GM18907 (cell line): ENCODE measurements around the gene NDUFB2.
"Not testable (repeated sequence)": the region's sequence is repeated elsewhere in the genome, so short reads cannot be mapped to it uniquely, and the experiment has no call there.

Experiments
- ATAC-seq: cut with Tn5 transposase; IDR thresholded peaks from one replicate; pipeline ENCODE4 v1.9.1; 2021; ENCODE audit warnings: mild to moderate bottlenecking, moderate library complexity; ENCODE audit not compliant: unreplicated experiment

Gene NDUFB2

GRCh38 chr7:140672382-140673062, 24.0 kb upstream of the NDUFB2 start, which contains the start of gene ADCK2:
Gene ADCK2, plus strand, starts transcription at chr7:140672945. Its CDS starts 386 bp downstream, at chr7:140673331.
- peak; percentile 56 for ATAC-seq

- peak; percentile 45 for ATAC-seq
Measured at GRCh38 chr7:140673063-140673773, 23.3 kb upstream of the NDUFB2 start.

- ATAC-seq, result no peak
Measured at GRCh38 chr7:140673774-140674155, 22.7 kb upstream of the NDUFB2 start.

GRCh38 chr7:140674356-140674800, 22.1 kb upstream of the NDUFB2 start:
- peak; percentile 31 for ATAC-seq

GRCh38 chr7:140674899-140675701, 21.4 kb upstream of the NDUFB2 start:
- no peak for ATAC-seq

- ATAC-seq, result no peak
Measured at GRCh38 chr7:140675726-140676125, 20.8 kb upstream of the NDUFB2 start.

GRCh38 chr7:140676306-140676705, 20.2 kb upstream of the NDUFB2 start:
- peak; percentile 50 for ATAC-seq

- not testable (repeated sequence) for ATAC-seq
Measured at GRCh38 chr7:140676956-140677355, 19.6 kb upstream of the NDUFB2 start.

GRCh38 chr7:140677496-140677895, 19.0 kb upstream of the NDUFB2 start:
- ATAC-seq, result no peak

DNA sequence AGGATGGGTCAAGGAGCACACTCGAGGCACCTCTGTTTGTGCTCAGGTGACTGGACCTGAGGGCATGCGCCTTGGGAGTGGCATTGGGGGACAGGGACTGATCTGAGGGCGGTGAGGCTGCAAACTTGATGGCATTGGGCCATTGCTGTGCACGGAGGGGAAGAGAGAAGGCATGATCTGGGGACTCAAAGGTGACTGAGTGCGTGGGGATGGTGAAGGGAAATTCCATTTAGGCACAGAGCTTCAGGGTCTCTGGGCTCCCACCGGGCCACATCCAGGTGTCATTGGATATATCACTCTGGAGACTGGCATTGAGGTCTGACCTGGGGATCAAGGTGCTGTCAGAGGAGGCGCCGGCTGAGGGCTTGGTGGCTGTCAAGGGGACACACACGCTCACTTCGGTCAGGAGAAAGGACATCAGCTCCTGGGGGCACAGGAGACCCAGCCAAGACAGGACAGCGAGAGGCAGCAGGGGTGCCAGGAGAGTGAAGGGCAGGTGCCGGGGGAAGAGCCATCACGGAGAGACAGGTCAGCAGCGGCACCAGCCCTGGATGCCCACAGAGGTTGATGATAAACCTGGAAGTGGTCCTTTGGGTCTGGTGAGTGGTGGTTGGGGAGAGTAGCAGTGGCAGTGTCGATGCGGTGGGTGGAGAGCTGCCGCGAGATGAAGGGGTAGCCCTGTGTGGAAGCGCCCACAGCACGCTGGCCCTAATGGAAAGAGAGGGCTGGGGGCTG, 18.3 kb upstream of the NDUFB2 start:
- no peak for ATAC-seq

GRCh38 chr7:140678816-140679130, 17.7 kb upstream of the NDUFB2 start:
- ATAC-seq, result no peak

- ATAC-seq, result no peak
Measured at GRCh38 chr7:140679186-140679585, 17.3 kb upstream of the NDUFB2 start.

DNA sequence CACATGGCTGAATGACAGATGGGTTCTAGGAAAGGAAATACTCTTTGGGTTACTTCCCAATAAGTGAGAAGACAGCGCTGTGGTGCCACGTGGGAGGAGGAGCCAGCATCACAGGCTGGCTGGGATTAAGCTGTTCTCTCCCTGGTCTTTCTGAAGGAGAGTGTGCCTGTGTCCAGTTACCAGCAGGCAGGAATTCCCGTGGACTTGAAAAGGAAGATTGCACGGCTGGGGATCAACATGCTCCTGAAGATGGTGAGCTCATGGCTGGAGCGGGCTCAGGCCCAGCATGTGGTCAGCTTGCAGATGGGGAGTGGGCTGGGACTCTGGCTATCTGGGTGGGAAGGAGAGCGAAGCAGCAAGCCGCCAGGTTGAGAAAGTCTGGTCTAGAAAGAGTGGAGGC, 15.6 kb upstream of the NDUFB2 start:
- no peak for ATAC-seq

DNA sequence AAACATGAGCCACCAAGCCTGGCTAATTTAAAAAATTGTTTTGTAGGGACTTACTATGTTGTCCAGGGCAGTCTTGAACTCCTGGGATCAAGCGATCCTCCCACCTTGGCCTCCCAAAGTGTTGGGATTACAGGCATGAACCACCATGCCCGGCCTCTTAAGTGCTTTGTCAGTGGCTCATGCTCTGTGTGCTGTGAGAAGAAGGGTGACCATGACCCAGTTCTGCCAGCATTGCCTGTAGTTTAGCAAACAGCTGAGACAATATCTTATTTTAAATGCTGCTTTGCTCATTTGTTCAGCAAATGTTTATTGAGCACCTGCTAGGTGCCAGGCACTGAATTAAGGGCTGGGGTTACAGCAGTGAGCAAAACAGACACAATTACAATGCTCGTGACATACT, 14.7 kb upstream of the NDUFB2 start:
- ATAC-seq, result no peak

- no peak for ATAC-seq
Measured at GRCh38 chr7:140683657-140684056, 12.9 kb upstream of the NDUFB2 start.

GRCh38 chr7:140684066-140684950, 12.2 kb upstream of the NDUFB2 start:
- ATAC-seq, result no peak

DNA sequence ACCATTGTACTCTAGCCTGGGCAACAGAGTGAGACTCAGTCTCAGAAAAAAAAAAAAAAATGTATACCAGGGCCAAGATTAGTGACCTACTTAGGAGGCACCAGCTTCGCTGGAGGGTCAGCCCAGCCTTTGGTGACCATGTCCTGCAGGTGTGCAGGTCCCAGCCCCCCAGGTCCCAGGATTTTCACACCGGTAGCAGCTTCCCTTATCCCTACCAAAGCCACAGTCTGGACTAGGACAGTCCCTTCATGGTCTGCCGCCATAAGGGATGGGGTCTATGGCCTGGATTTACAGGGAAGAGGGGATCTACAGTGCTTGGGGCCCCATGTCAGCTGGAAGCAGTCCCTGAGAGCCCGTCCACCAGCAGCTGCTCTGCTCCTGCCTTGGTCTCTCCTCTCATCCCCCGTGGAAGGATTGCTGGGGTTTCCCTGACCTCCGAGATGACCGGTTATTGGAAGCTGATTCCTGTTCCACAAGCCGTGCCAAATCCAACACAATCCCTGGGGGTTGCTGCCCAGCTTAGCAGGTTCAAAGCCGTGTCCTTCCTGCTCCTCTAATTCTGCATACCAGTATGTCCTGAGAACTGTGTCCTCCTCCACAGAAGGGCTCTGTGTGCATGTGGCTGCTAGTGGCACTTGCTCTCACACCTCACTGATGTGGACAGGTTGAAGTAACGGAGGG, 11.0 kb upstream of the NDUFB2 start:
- ATAC-seq, result no peak

DNA sequence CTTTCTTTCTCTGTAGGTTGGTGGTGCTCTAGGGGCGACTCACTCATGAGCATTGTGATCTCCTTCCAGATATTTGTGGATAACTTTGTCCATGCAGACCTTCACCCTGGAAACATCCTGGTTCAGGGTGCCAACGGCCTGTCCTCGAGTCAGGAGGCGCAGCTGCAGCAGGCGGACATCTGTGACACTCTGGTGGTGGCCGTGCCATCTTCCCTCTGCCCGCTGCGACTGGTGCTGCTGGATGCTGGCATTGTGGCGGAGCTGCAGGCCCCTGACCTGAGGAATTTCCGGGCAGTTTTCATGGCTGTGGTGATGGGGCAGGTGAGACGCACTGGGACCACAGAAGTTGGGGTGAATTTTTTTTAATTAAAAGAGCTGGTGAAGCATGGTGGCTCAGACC, 9.6 kb upstream of the NDUFB2 start:
- ATAC-seq, result no peak

DNA sequence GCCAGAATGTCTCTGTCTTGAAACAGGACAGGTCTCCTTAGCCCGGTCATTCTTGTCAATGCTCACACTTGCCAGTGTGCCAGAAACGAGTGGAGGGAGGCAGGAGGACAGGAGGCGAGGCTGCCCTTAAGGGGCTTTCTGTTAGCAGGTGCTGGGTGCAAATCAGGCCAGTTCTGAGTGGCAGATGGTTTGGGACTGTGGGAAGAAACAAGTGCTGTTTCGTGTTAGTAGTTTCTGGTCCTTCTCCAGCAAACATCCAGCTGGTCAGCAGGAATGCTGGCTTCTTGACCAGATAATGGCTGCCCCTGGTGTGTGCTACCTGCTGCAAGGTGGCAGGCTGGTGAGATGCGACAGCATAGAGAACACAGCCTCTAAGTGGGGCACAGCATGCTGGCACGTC, 8.2 kb upstream of the NDUFB2 start:
- ATAC-seq, result no peak
